ENCODE results near the gene ATXN1.
"Not testable (repeated sequence)": the region's sequence is repeated elsewhere in the genome, so short reads cannot be mapped to it uniquely, and the experiment has no call there.

ATXN1 gene

DNA sequence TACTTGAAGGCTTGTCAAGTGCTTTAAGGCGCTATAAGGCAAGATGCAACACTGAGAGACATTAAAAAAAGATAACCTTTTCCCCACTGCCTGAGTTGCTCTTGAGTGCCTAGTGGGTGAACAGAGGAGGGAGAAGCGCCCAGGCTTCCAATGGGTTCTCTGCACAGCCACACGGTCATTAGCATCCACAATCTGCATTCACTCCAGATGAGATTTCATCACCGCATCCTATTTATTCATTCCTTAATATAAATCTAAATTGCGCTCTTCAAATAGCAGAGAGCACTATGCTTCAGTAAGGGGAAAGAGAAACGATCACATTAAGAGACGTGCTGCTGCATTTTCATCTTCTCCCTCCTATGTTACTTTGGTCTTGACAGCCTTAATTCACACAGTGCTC, 219.2 kb downstream of the ATXN1 start:
- TF ChIP-seq EZH2phosphoT487 (IDR thresholded peaks at IDR 0.05; ENCODE audit: borderline replicate concordance, low read length) = no peak
- TF ChIP-seq, protein P1, sequence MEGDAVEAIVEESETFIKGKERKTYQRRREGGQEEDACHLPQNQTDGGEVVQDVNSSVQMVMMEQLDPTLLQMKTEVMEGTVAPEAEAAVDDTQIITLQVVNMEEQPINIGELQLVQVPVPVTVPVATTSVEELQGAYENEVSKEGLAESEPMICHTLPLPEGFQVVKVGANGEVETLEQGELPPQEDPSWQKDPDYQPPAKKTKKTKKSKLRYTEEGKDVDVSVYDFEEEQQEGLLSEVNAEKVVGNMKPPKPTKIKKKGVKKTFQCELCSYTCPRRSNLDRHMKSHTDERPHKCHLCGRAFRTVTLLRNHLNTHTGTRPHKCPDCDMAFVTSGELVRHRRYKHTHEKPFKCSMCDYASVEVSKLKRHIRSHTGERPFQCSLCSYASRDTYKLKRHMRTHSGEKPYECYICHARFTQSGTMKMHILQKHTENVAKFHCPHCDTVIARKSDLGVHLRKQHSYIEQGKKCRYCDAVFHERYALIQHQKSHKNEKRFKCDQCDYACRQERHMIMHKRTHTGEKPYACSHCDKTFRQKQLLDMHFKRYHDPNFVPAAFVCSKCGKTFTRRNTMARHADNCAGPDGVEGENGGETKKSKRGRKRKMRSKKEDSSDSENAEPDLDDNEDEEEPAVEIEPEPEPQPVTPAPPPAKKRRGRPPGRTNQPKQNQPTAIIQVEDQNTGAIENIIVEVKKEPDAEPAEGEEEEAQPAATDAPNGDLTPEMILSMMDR (IDR thresholded peaks at IDR 0.05; ENCODE audit: low read depth, low read length, poor library complexity, severe bottlenecking) = no peak
- no peaks in the 10 kb centered on the region for H3K27me3 ChIP-seq (ENCODE audit: control insufficient read depth, low read length)
- no peak overlapping the region for H3K4me3 ChIP-seq (ENCODE audit: low read length)
- no peaks in the 10 kb centered on the region for H3K36me3 ChIP-seq (ENCODE audit: control insufficient read depth, low read length)
- no peak overlapping the region for H3K4me2 ChIP-seq (ENCODE audit: low read length)
- H3K27ac ChIP-seq (ENCODE audit: low read depth, low read length) = no peak overlapping the region
- H3K79me2 ChIP-seq (ENCODE audit: control insufficient read depth, low read length) = no peaks in the 10 kb centered on the region
- H3K9me3 ChIP-seq (ENCODE audit: control insufficient read depth, insufficient read depth, low read length) = no peaks in the 10 kb centered on the region
- no peaks in the 10 kb centered on the region for H3F3A ChIP-seq (ENCODE audit: control insufficient read depth, insufficient read depth)
- H3K4me1 ChIP-seq (ENCODE audit: control insufficient read depth, low read length) = no peaks in the 10 kb centered on the region
- H3K9me2 ChIP-seq (replicated peaks; ENCODE audit: control insufficient read depth, low read length) = no peaks in the 10 kb centered on the region
- no peaks in the 10 kb centered on the region for H4K20me1 ChIP-seq (ENCODE audit: control insufficient read depth, insufficient read depth, low read depth, low read length)

DNA sequence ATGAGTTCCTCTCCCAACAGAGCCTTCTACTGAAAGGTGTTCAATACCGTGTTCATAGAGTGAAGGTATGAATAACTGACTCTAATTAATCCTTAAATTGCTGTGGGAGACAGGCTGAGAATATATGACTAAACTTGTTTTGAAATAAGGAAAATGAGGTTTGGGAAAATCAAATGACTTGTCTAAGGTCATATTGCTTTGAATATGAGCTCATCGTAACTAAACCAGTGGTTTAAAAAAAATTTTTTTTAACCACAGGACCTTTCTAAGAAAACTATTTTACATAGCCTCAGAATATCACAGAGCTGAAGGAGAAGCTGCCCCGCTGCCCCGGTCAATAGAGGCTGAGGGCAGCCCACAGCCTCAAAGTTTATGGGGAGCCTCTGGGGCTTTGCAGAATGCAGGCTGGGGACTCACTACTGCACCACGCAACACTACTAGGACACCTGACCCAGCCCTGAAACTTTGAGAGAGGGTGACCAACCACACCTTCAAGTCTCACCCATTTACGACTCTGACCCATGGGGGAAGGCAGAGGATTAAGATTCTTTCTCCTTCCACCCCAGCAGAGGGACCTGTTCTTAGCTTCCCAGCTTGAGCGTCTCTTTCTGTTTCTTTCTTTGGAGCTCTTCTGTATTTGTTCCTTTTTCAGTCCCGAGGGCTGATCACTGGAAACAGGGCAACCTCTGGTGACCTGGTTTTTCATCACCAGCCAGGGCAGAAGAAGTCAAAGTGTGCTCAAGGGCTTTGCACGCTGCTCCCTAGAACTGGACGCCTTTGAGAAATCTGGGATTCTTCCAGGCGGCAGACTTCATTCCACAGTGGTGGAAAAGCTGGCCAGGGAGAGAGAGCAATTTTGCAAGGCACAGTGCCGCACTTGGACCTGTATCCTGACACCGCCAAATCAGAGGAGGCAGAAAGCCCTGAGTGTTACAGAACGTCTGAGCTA, 220.2 kb downstream of the ATXN1 start:
- no peaks in the 10 kb centered on the region for H3K9me2 ChIP-seq (replicated peaks; ENCODE audit: control insufficient read depth, low read length)
- H3F3A ChIP-seq (ENCODE audit: control insufficient read depth, insufficient read depth) = no peaks in the 10 kb centered on the region
- no peaks in the 10 kb centered on the region for H3K9me3 ChIP-seq (ENCODE audit: control insufficient read depth, insufficient read depth, low read length)
- no peaks in the 10 kb centered on the region for H3K79me2 ChIP-seq (ENCODE audit: control insufficient read depth, low read length)
- no peak for TF ChIP-seq EZH2phosphoT487 (IDR thresholded peaks at IDR 0.05; ENCODE audit: borderline replicate concordance, low read length)
- TF ChIP-seq, protein P1 (IDR thresholded peaks at IDR 0.05; ENCODE audit: low read depth, low read length, poor library complexity, severe bottlenecking) = no peak
- H3K4me3 ChIP-seq (ENCODE audit: low read length) = no peak overlapping the region
- H3K4me2 ChIP-seq (ENCODE audit: low read length) = no peak overlapping the region
- no peaks in the 10 kb centered on the region for H3K27me3 ChIP-seq (ENCODE audit: control insufficient read depth, low read length)
- no peaks in the 10 kb centered on the region for H3K4me1 ChIP-seq (ENCODE audit: control insufficient read depth, low read length)
- no peaks in the 10 kb centered on the region for H4K20me1 ChIP-seq (ENCODE audit: control insufficient read depth, insufficient read depth, low read depth, low read length)
- no peak overlapping the region for H3K27ac ChIP-seq (ENCODE audit: low read depth, low read length)
- H3K36me3 ChIP-seq (ENCODE audit: control insufficient read depth, low read length) = no peaks in the 10 kb centered on the region

- H3F3A ChIP-seq (ENCODE audit: control insufficient read depth, insufficient read depth); H3K27me3 ChIP-seq (ENCODE audit: control insufficient read depth, low read length); H3K4me1 ChIP-seq (ENCODE audit: control insufficient read depth, low read length); H3K4me3 ChIP-seq (ENCODE audit: low read length); H3K9me2 ChIP-seq (replicated peaks; ENCODE audit: control insufficient read depth, low read length); H4K20me1 ChIP-seq (ENCODE audit: control insufficient read depth, insufficient read depth, low read depth, low read length); H3K27ac ChIP-seq (ENCODE audit: low read depth, low read length); H3K79me2 ChIP-seq (ENCODE audit: control insufficient read depth, low read length); H3K36me3 ChIP-seq (ENCODE audit: control insufficient read depth, low read length); H3K9me3 ChIP-seq (ENCODE audit: control insufficient read depth, insufficient read depth, low read length); H3K4me2 ChIP-seq (ENCODE audit: low read length): not testable (repeated sequence)
Observed at GRCh38 chr6:16540383-16540782, 220.9 kb downstream of the ATXN1 start.
